ENCODE results near the gene ACSL5. TPM values are rescaled to one million over a fixed set of nuclear protein-coding genes. Genes with fewer than 3 reads are reported as not detected.
"Not testable (repeated sequence)": the region's sequence is repeated elsewhere in the genome, so short reads cannot be mapped to it uniquely, and the experiment has no call there.

Gene ACSL5
- total RNA-seq, 1 donor: 2.6 TPM

GRCh38 chr10:112456533-112456932 is 82.6 kb downstream of the ACSL5 start:
- TF ChIP-seq CTCF (IDR thresholded peaks at IDR 0.05; ENCODE audit: insufficient read depth, low read length): no peak
- DNase-seq (ENCODE audit: low read depth): no peak
- H3K4me3 ChIP-seq (ENCODE audit: low read depth, low read length): no peak overlapping the region

- TF ChIP-seq CTCF (IDR thresholded peaks at IDR 0.05; ENCODE audit: insufficient read depth, low read length): no peak
- no peak for DNase-seq (ENCODE audit: low read depth)
- no peak overlapping the region for H3K4me3 ChIP-seq (ENCODE audit: low read depth, low read length)
Observed at GRCh38 chr10:112460366-112460765, 86.5 kb downstream of the ACSL5 start.

- TF ChIP-seq CTCF (IDR thresholded peaks at IDR 0.05; ENCODE audit: insufficient read depth, low read length): no peak
- peak; percentile 87 for DNase-seq (ENCODE audit: low read depth)
- no peak overlapping the region for H3K4me3 ChIP-seq (ENCODE audit: low read depth, low read length)
Observed at GRCh38 chr10:112461029-112461887, 87.3 kb downstream of the ACSL5 start.

- DNase-seq (ENCODE audit: low read depth): not testable (repeated sequence)
Observed at GRCh38 chr10:112464074-112464473, 90.2 kb downstream of the ACSL5 start.

GRCh38 chr10:112465299-112465883 is 91.5 kb downstream of the ACSL5 start:
- DNase-seq (ENCODE audit: low read depth): no peak
- TF ChIP-seq CTCF (IDR thresholded peaks at IDR 0.05; ENCODE audit: insufficient read depth, low read length): no peak
- no peak overlapping the region for H3K4me3 ChIP-seq (ENCODE audit: low read depth, low read length)

More at GRCh38 chr10:112464074-112464473, 90.2 kb downstream of the ACSL5 start:
- H3K4me3 ChIP-seq (ENCODE audit: low read depth, low read length): not testable (repeated sequence)

- no peak for TF ChIP-seq CTCF (IDR thresholded peaks at IDR 0.05; ENCODE audit: insufficient read depth, low read length)
- DNase-seq (ENCODE audit: low read depth): no peak
- no peak overlapping the region for H3K4me3 ChIP-seq (ENCODE audit: low read depth, low read length)
Observed at GRCh38 chr10:112466802-112467201, 92.9 kb downstream of the ACSL5 start.

GRCh38 chr10:112467541-112468075 is 93.7 kb downstream of the ACSL5 start:
- TF ChIP-seq CTCF (IDR thresholded peaks at IDR 0.05; ENCODE audit: insufficient read depth, low read length): no peak
- H3K4me3 ChIP-seq (ENCODE audit: low read depth, low read length): no peak overlapping the region
- no peak for DNase-seq (ENCODE audit: low read depth)

Measured in fibroblast of the aortic adventitia (primary cell).